ENCODE data around the gene CCNY.

CCNY gene

DNA sequence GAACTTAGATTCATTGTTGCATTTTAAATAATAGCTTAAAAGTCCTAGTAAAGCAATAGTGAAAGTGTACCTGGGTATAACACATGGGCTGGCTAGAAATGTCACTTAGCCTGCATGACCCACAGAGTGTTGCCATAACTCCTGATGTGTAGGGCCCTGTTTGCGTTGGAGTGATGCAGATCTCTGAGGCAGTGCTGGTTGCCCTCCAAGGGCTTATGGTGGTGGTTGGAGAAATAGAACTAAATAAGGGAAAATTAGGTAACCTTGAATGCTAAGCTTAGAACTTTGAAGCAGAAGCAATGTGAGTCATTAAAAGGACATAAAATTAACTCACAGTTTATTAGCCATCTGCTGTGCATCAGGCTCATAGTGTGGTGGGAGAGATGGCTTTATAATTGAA lies 105.7 kb downstream of the CCNY start:
- no peak for TF ChIP-seq TEAD4 (IDR thresholded peaks at IDR 0.05)
- no peak for TF ChIP-seq NFIC (IDR thresholded peaks at IDR 0.05)
- TF ChIP-seq, protein P1, sequence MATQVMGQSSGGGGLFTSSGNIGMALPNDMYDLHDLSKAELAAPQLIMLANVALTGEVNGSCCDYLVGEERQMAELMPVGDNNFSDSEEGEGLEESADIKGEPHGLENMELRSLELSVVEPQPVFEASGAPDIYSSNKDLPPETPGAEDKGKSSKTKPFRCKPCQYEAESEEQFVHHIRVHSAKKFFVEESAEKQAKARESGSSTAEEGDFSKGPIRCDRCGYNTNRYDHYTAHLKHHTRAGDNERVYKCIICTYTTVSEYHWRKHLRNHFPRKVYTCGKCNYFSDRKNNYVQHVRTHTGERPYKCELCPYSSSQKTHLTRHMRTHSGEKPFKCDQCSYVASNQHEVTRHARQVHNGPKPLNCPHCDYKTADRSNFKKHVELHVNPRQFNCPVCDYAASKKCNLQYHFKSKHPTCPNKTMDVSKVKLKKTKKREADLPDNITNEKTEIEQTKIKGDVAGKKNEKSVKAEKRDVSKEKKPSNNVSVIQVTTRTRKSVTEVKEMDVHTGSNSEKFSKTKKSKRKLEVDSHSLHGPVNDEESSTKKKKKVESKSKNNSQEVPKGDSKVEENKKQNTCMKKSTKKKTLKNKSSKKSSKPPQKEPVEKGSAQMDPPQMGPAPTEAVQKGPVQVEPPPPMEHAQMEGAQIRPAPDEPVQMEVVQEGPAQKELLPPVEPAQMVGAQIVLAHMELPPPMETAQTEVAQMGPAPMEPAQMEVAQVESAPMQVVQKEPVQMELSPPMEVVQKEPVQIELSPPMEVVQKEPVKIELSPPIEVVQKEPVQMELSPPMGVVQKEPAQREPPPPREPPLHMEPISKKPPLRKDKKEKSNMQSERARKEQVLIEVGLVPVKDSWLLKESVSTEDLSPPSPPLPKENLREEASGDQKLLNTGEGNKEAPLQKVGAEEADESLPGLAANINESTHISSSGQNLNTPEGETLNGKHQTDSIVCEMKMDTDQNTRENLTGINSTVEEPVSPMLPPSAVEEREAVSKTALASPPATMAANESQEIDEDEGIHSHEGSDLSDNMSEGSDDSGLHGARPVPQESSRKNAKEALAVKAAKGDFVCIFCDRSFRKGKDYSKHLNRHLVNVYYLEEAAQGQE (IDR thresholded peaks at IDR 0.05; ENCODE audit: low read depth), result no peak
- TF ChIP-seq, protein P2, sequence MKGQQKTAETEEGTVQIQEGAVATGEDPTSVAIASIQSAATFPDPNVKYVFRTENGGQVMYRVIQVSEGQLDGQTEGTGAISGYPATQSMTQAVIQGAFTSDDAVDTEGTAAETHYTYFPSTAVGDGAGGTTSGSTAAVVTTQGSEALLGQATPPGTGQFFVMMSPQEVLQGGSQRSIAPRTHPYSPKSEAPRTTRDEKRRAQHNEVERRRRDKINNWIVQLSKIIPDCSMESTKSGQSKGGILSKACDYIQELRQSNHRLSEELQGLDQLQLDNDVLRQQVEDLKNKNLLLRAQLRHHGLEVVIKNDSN (IDR thresholded peaks at IDR 0.05), result no peak
- TF ChIP-seq TAF1 (IDR thresholded peaks at IDR 0.05; ENCODE audit: low read depth), result no peak
- TF ChIP-seq FOXM1 (IDR thresholded peaks at IDR 0.05; ENCODE audit: borderline replicate concordance, low read depth), result no peak
- no peak for TF ChIP-seq CREB1 (IDR thresholded peaks at IDR 0.05; ENCODE audit: low read depth)
- TF ChIP-seq EGR1 (IDR thresholded peaks at IDR 0.05), result no peak
- no peak for TF ChIP-seq YY1 (IDR thresholded peaks at IDR 0.05; ENCODE audit: low read depth)
- TF ChIP-seq CEBPB (IDR thresholded peaks at IDR 0.05), result no peak

DNA sequence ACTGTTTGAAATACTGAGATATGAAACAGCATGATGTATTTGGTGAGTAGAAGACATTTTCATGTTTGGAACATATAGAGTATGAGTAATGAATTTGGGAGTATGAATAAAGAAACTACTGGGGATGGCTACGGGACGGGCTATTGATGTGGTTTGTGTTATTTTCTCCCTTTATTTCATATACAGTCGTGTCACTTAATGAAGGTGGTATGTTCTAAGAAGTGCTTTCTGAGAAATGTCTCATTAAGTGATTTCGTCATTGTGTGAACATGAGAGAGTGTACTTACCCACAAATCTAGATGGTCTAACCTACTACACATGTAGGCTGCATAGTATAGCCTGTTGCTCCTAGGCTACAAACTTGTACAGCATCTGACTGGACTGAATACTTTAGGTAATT lies 106.3 kb downstream of the CCNY start:
- TF ChIP-seq TCF12 (IDR thresholded peaks at IDR 0.05; ENCODE audit: low read depth) (no peak), TEAD4 (IDR thresholded peaks at IDR 0.05) (no peak), FOXM1 (IDR thresholded peaks at IDR 0.05; ENCODE audit: borderline replicate concordance, low read depth) (no peak), CEBPB (IDR thresholded peaks at IDR 0.05) (no peak), EP300 (IDR thresholded peaks at IDR 0.05; ENCODE audit: borderline replicate concordance) (no peak), NFIC (IDR thresholded peaks at IDR 0.05) (no peak), YY1 (IDR thresholded peaks at IDR 0.05; ENCODE audit: low read depth) (no peak), RAD21 (IDR thresholded peaks at IDR 0.05; ENCODE audit: low read depth) (no peak), TAF1 (IDR thresholded peaks at IDR 0.05; ENCODE audit: low read depth) (no peak), CREB1 (IDR thresholded peaks at IDR 0.05; ENCODE audit: low read depth) (no peak), EGR1 (IDR thresholded peaks at IDR 0.05) (no peak), ZBTB7A (IDR thresholded peaks at IDR 0.05; ENCODE audit: low read depth) (no peak)
- TF ChIP-seq, protein P3, sequence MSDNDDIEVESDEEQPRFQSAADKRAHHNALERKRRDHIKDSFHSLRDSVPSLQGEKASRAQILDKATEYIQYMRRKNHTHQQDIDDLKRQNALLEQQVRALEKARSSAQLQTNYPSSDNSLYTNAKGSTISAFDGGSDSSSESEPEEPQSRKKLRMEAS (IDR thresholded peaks at IDR 0.05), result no peak
- TF ChIP-seq, protein P1 (IDR thresholded peaks at IDR 0.05; ENCODE audit: low read depth), result no peak
- TF ChIP-seq, protein P2 (IDR thresholded peaks at IDR 0.05), result no peak

DNA sequence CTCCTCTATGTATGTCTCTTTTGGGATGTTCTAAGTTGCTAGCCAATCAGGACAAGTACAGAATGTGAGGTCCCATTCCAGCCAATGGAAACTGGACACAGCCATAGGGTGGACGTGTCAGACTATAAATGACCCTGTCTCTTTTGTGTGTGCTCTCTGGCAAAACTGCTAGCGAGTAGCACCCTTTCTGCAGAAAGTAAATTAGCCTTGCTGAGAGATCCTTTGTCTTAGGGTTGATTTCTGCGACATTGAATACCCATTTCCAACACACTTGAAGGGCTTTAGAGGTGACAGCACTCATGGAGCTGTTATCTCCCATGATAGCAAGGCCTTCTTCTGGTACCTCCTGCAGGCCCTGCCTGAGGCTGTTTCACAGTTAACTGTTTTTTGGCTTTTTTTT lies 107.5 kb downstream of the CCNY start:
- TF ChIP-seq EP300 (IDR thresholded peaks at IDR 0.05; ENCODE audit: borderline replicate concordance), result no peak
- TF ChIP-seq TEAD4 (IDR thresholded peaks at IDR 0.05), result no peak
- no peak for TF ChIP-seq CREB1 (IDR thresholded peaks at IDR 0.05; ENCODE audit: low read depth)
- TF ChIP-seq, protein P3 (IDR thresholded peaks at IDR 0.05), result no peak
- no peak for TF ChIP-seq TAF1 (IDR thresholded peaks at IDR 0.05; ENCODE audit: low read depth)
- TF ChIP-seq NFIC (IDR thresholded peaks at IDR 0.05), result no peak
- TF ChIP-seq TCF12 (IDR thresholded peaks at IDR 0.05; ENCODE audit: low read depth), result no peak
- TF ChIP-seq EGR1 (IDR thresholded peaks at IDR 0.05), result no peak
- TF ChIP-seq FOXM1 (IDR thresholded peaks at IDR 0.05; ENCODE audit: borderline replicate concordance, low read depth), result no peak
- TF ChIP-seq, protein P2 (IDR thresholded peaks at IDR 0.05), result no peak
- TF ChIP-seq CEBPB (IDR thresholded peaks at IDR 0.05), result no peak
- TF ChIP-seq ZBTB7A (IDR thresholded peaks at IDR 0.05; ENCODE audit: low read depth), result no peak
- TF ChIP-seq, protein P1 (IDR thresholded peaks at IDR 0.05; ENCODE audit: low read depth), result no peak
- no peak for TF ChIP-seq RAD21 (IDR thresholded peaks at IDR 0.05; ENCODE audit: low read depth)
- no peak for TF ChIP-seq YY1 (IDR thresholded peaks at IDR 0.05; ENCODE audit: low read depth)

Data from Ishikawa (cell line).